Measurements from ENCODE around the gene HNRNPH1. TPM values are rescaled to one million over a fixed set of nuclear protein-coding genes. Genes with fewer than 3 reads are reported as not detected.

The HNRNPH1 gene
- total and polyA plus RNA-seq, 2 of the 13 experiments (the other 11 are each of a cell fraction or from before 2014, with no cell fraction given) = 382 to 1,064 TPM

- TF ChIP-seq ELK4 (CRISPR knock-in tag; IDR thresholded peaks at IDR 0.05; ENCODE audit: borderline replicate concordance) (no peak), CSRNP1 (CRISPR knock-in tag; IDR thresholded peaks at IDR 0.05) (peak; percentile 88), GFI1 (CRISPR knock-in tag; IDR thresholded peaks at IDR 0.05; ENCODE audit: borderline replicate concordance) (peak; percentile 62; the same call in 1 of the 2 replicates), MNT (IDR thresholded peaks at IDR 0.05) (0 out of 2 replicates have a peak, but pooled peaks have one; percentile 11), REXO4 (CRISPR knock-in tag; IDR thresholded peaks at IDR 0.05; ENCODE audit: borderline replicate concordance) (no peak), SMARCC2 (IDR thresholded peaks at IDR 0.05) (no peak), ZNF83 (CRISPR knock-in tag; IDR thresholded peaks at IDR 0.05; ENCODE audit: borderline replicate concordance) (no peak; the same call in 1 of the 2 replicates), KLF15 (CRISPR knock-in tag; IDR thresholded peaks at IDR 0.05; ENCODE audit: borderline replicate concordance) (peak; percentile 38; the same call in 1 of the 2 replicates), SMYD3 (CRISPR knock-in tag; IDR thresholded peaks at IDR 0.05) (no peak; the same call in 1 of the 2 replicates), FOSL2 (CRISPR knock-in tag; IDR thresholded peaks at IDR 0.05) (peak; percentile 54), ZNF33B (CRISPR knock-in tag; IDR thresholded peaks at IDR 0.05) (no peak), BRD4 (CRISPR knock-in tag; IDR thresholded peaks at IDR 0.05) (peak; percentile 41; the same call in 1 of the 2 replicates), FLYWCH1 (CRISPR knock-in tag; IDR thresholded peaks at IDR 0.05) (0 out of 2 replicates have a peak, but pooled peaks have one; percentile 77), ZNF10 (CRISPR knock-in tag; IDR thresholded peaks at IDR 0.05; ENCODE audit: borderline replicate concordance, low read depth) (no peak), ZNF737 (CRISPR knock-in tag; IDR thresholded peaks at IDR 0.05; ENCODE audit: borderline replicate concordance) (no peak), ZNF572 (CRISPR knock-in tag; IDR thresholded peaks at IDR 0.05) (0 out of 2 replicates have a peak, but pooled peaks have one; percentile 15), HNRNPH1 (optimal IDR thresholded peaks at IDR 0.05; ENCODE audit: low read depth, low read length) (no peak), ZBTB39 (CRISPR knock-in tag; IDR thresholded peaks at IDR 0.05) (no peak; the same call in 1 of the 2 replicates), AKAP8 (CRISPR knock-in tag; IDR thresholded peaks at IDR 0.05) (peak; percentile 88), POLR2AphosphoS2 (IDR thresholded peaks at IDR 0.05; ENCODE audit: low read depth, low read length) (peak; percentile 98), HOXA3 (CRISPR knock-in tag; IDR thresholded peaks at IDR 0.05) (peak; percentile 60), SAP130 (CRISPR knock-in tag; IDR thresholded peaks at IDR 0.05; ENCODE audit: low read depth) (peak; percentile 86), JARID2 (CRISPR knock-in tag; IDR thresholded peaks at IDR 0.05; ENCODE audit: insufficient replicate concordance) (peak; percentile 28)
These were observed at the start of gene HNRNPH1 (continued) for GRCh38 chr5:179623003-179623905.

Data from HepG2 (cell line).